Mesenchymal stem cell (in vitro differentiated cells and primary cell): ENCODE results near the gene FERD3L.

Experiments
- DNase-seq: peaks from one replicate; pipeline ENCODE4 v3.0.0-alpha.2; 2013
- H2AFZ ChIP-seq: one replicate; pipeline ENCODE4 v1.6.1; 2013; ENCODE audit warnings: low read depth, mild to moderate bottlenecking, control low read depth, inconsistent platforms, low read length, moderate library complexity
- H2AK5ac ChIP-seq: 2 replicates; pipeline ENCODE4 v1.6.1; 2013; ENCODE audit warnings: low read length, moderate library complexity, mild to moderate bottlenecking, inconsistent platforms; ENCODE audit not compliant: severe bottlenecking
- H2BK120ac ChIP-seq: one replicate; pipeline ENCODE4 v1.6.1; 2013; ENCODE audit warnings: low read depth, mild to moderate bottlenecking, inconsistent platforms, low read length, moderate library complexity
- H2BK12ac ChIP-seq, 2 experiments: one replicate each; pipeline ENCODE4 v1.6.1; 2013; ENCODE audit warnings: inconsistent platforms in 2 of 2, low read length in 2 of 2, mild to moderate bottlenecking in 2 of 2, moderate library complexity in 2 of 2, control low read depth in 1 of 2
- H2BK15ac ChIP-seq: one replicate; pipeline ENCODE4 v1.6.1; 2013; ENCODE audit warnings: mild to moderate bottlenecking, low read depth, inconsistent platforms; ENCODE audit not compliant: poor library complexity, severe bottlenecking
- H2BK5ac ChIP-seq: 2 replicates; pipeline ENCODE4 v1.6.1; 2013; ENCODE audit warnings: low read depth, mild to moderate bottlenecking, low read length, control low read depth, inconsistent platforms; ENCODE audit not compliant: poor library complexity, severe bottlenecking
- H3K14ac ChIP-seq, 2 experiments: one replicate each; pipeline ENCODE4 v1.6.1; 2013; ENCODE audit warnings: inconsistent platforms in 2 of 2, low read length in 2 of 2, control low read depth in 1 of 2, mild to moderate bottlenecking in 1 of 2, moderate library complexity in 1 of 2
- H3K18ac ChIP-seq, 2 experiments: one replicate each; pipeline ENCODE4 v1.6.1; 2013; ENCODE audit warnings: inconsistent platforms in 2 of 2, low read length in 2 of 2, control low read depth in 1 of 2, low read depth in 1 of 2, mild to moderate bottlenecking in 1 of 2
- H3K23ac ChIP-seq, 2 experiments: one replicate each; pipeline ENCODE4 v1.6.1; 2013; ENCODE audit warnings: inconsistent platforms in 2 of 2, low read length in 2 of 2, mild to moderate bottlenecking in 2 of 2, moderate library complexity in 2 of 2, control low read depth in 1 of 2
- H3K27ac ChIP-seq: 2 replicates; pipeline ENCODE4 v1.5.1; 2013; ENCODE audit warnings: mild to moderate bottlenecking, moderate library complexity, low read length, control low read depth, inconsistent platforms; ENCODE audit not compliant: poor library complexity, severe bottlenecking
- H3K27me3 ChIP-seq, 2 experiments: 2 replicates each; pipeline versions ENCODE4 v1.6.1 to v1.7.0; 2013; ENCODE audit warnings: low read length in 2 of 2, mild to moderate bottlenecking in 2 of 2, moderate library complexity in 2 of 2, control low read depth in 1 of 2, inconsistent platforms in 1 of 2; ENCODE audit not compliant: control insufficient read depth in 1 of 2, insufficient read depth in 1 of 2
- H3K36me3 ChIP-seq, 2 experiments: 2 replicates each; pipeline versions ENCODE4 v1.6.1 to v1.7.0; 2013; ENCODE audit warnings: low read length in 2 of 2, control low read depth in 1 of 2, inconsistent platforms in 1 of 2, low read depth in 1 of 2, mild to moderate bottlenecking in 1 of 2; ENCODE audit not compliant: insufficient read depth in 2 of 2, control insufficient read depth in 1 of 2
- H3K4ac ChIP-seq, 2 experiments: one replicate each; pipeline ENCODE4 v1.6.1; 2013; ENCODE audit warnings: inconsistent platforms in 2 of 2, low read length in 2 of 2, mild to moderate bottlenecking in 2 of 2, moderate library complexity in 2 of 2, control low read depth in 1 of 2, low read depth in 1 of 2
- H3K4me1 ChIP-seq: 2 replicates; pipeline ENCODE4 v1.6.1; 2013; ENCODE audit warnings: low read depth, low read length, control low read depth; ENCODE audit not compliant: control insufficient read depth, insufficient read depth
- H3K4me2 ChIP-seq: 2 replicates; pipeline ENCODE4 v1.6.1; 2013; ENCODE audit warnings: low read length, mild to moderate bottlenecking, inconsistent platforms; ENCODE audit not compliant: poor library complexity, severe bottlenecking
- H3K4me3 ChIP-seq, 2 experiments: 2 replicates each; pipeline versions ENCODE4 v1.5.1 to v1.7.0; 2013; ENCODE audit warnings: low read length in 2 of 2, mild to moderate bottlenecking in 2 of 2, control low read depth in 1 of 2, low read depth in 1 of 2; ENCODE audit not compliant: insufficient read depth in 1 of 2
- H3K79me1 ChIP-seq: replicated peaks from 2 replicates; pipeline ENCODE4 v1.6.1; 2013; ENCODE audit warnings: mild to moderate bottlenecking, control low read depth, low read length, inconsistent platforms; ENCODE audit not compliant: poor library complexity, severe bottlenecking
- H3K9ac ChIP-seq: 2 replicates; pipeline ENCODE4 v1.7.0; 2013; ENCODE audit warnings: mild to moderate bottlenecking, low read length, moderate library complexity
- H3K9me3 ChIP-seq: 2 replicates; pipeline ENCODE4 v1.7.0; 2013; ENCODE audit warnings: mild to moderate bottlenecking, low read length; ENCODE audit not compliant: control insufficient read depth
- H4K8ac ChIP-seq: one replicate; pipeline ENCODE4 v1.6.1; 2013; ENCODE audit warnings: inconsistent platforms, mild to moderate bottlenecking, low read length, moderate library complexity
- H4K91ac ChIP-seq: one replicate; pipeline ENCODE4 v1.6.1; 2013; ENCODE audit warnings: mild to moderate bottlenecking, low read length, inconsistent platforms
- WGBS: methylation state at CpG from one replicate; pipeline ENCODE4 v1.1.7; 2013; ENCODE audit warnings: mixed read lengths; 5-methylcytosine and 5-hydroxymethylcytosine counted together

FERD3L gene

GRCh38 chr7:19145434-19146115 is 354 bp upstream of the FERD3L start:
- peaks cover 14% of the 10 kb centered on the region for H3K4me1 ChIP-seq
- no peak overlapping the region for H3K18ac ChIP-seq
- 4% methylated on average over 19 of the region's 19 CpGs for WGBS
- H2BK120ac ChIP-seq, result no peak overlapping the region
- H3K9ac ChIP-seq, result no peak overlapping the region
- H3K27ac ChIP-seq, result no peak overlapping the region
- H2AFZ ChIP-seq, result no peak overlapping the region
- no peak overlapping the region for H3K14ac ChIP-seq
- H3K23ac ChIP-seq, result no peak overlapping the region
- H4K8ac ChIP-seq, result no peak overlapping the region
- no peak for DNase-seq
- H2BK5ac ChIP-seq, result no peak overlapping the region
- H2BK12ac ChIP-seq, result no peak overlapping the region
- H3K79me1 ChIP-seq, result no peaks in the 10 kb centered on the region
- no peak overlapping the region for H3K4me2 ChIP-seq
- H3K36me3 ChIP-seq, result no peaks in the 10 kb centered on the region
- no peak overlapping the region for H2BK15ac ChIP-seq
- H3K4me3 ChIP-seq, result peak overlapping the region in 1 of 2 experiments; percentile 69
- H3K4ac ChIP-seq, result no peak overlapping the region
- peaks cover 33 to 34% of the 10 kb centered on the region in 2 experiments for H3K27me3 ChIP-seq
- H4K91ac ChIP-seq, result no peak overlapping the region
- peaks cover 5% of the 10 kb centered on the region for H3K9me3 ChIP-seq
- no peak overlapping the region for H2AK5ac ChIP-seq

GRCh38 chr7:19143881-19144574 is 1.2 kb downstream of the FERD3L start:
- no peak overlapping the region for H3K23ac ChIP-seq
- WGBS, result 3% methylated on average over 20 of the region's 30 CpGs
- H3K4ac ChIP-seq, result no peak overlapping the region
- no peak overlapping the region for H4K8ac ChIP-seq
- no peak overlapping the region for H2BK120ac ChIP-seq
- no peak overlapping the region for H2BK5ac ChIP-seq
- no peak overlapping the region for H2AK5ac ChIP-seq
- no peak overlapping the region for H4K91ac ChIP-seq
- H3K9ac ChIP-seq, result peak overlapping the region; percentile 15
- no peak overlapping the region for H3K27ac ChIP-seq
- H3K27me3 ChIP-seq, result peaks cover 33 to 34% of the 10 kb centered on the region in 2 experiments
- no peak overlapping the region for H2BK12ac ChIP-seq
- H3K9me3 ChIP-seq, result peaks cover 5% of the 10 kb centered on the region
- H2BK15ac ChIP-seq, result no peak overlapping the region
- DNase-seq, result no peak
- H3K79me1 ChIP-seq, result no peaks in the 10 kb centered on the region
- H3K4me1 ChIP-seq, result peaks cover 14% of the 10 kb centered on the region
- H3K36me3 ChIP-seq, result no peaks in the 10 kb centered on the region
- H2AFZ ChIP-seq, result no peak overlapping the region
- no peak overlapping the region for H3K14ac ChIP-seq
- H3K18ac ChIP-seq, result no peak overlapping the region
- peak overlapping the region; percentile 9 to 69 for H3K4me3 ChIP-seq
- peak overlapping the region; percentile 25 for H3K4me2 ChIP-seq

- no peak overlapping the region for H3K4me2 ChIP-seq
- no peak overlapping the region for H4K91ac ChIP-seq
- no peak overlapping the region for H3K27ac ChIP-seq
- WGBS, result 93% methylated on average over 4 of the region's 4 CpGs
- no peak overlapping the region for H2BK120ac ChIP-seq
- H2AFZ ChIP-seq, result no peak overlapping the region
- no peak for DNase-seq
- H3K4me1 ChIP-seq, result peaks cover 10% of the 10 kb centered on the region
- no peak overlapping the region for H2BK5ac ChIP-seq
- H3K36me3 ChIP-seq, result no peaks in the 10 kb centered on the region
- H2BK15ac ChIP-seq, result no peak overlapping the region
- no peak overlapping the region for H2BK12ac ChIP-seq
- H3K14ac ChIP-seq, result no peak overlapping the region
- no peak overlapping the region for H4K8ac ChIP-seq
- peaks cover 14 to 19% of the 10 kb centered on the region in 2 experiments for H3K27me3 ChIP-seq
- no peaks in the 10 kb centered on the region for H3K79me1 ChIP-seq
- H3K9me3 ChIP-seq, result no peaks in the 10 kb centered on the region
- H2AK5ac ChIP-seq, result no peak overlapping the region
- H3K23ac ChIP-seq, result no peak overlapping the region
- H3K4me3 ChIP-seq, result no peak overlapping the region
- no peak overlapping the region for H3K18ac ChIP-seq
- H3K9ac ChIP-seq, result no peak overlapping the region
- H3K4ac ChIP-seq, result no peak overlapping the region
Measured at GRCh38 chr7:19139706-19140327, 5.4 kb downstream of the FERD3L start.

- Histone ChIP-seq H2AFZ (no peak overlapping the region), H2BK5ac (no peak overlapping the region), H3K4ac (no peak overlapping the region), H3K18ac (no peak overlapping the region), H3K14ac (no peak overlapping the region), H4K8ac (no peak overlapping the region), H3K23ac (no peak overlapping the region), H3K4me1 (no peaks in the 10 kb centered on the region), H2AK5ac (no peak overlapping the region), H3K79me1 (no peaks in the 10 kb centered on the region), H4K91ac (no peak overlapping the region), H3K27ac (no peak overlapping the region), H3K9me3 (no peaks in the 10 kb centered on the region), H2BK120ac (no peak overlapping the region), H2BK12ac (no peak overlapping the region), H2BK15ac (no peak overlapping the region), H3K36me3 (no peaks in the 10 kb centered on the region), H3K4me3 (no peak overlapping the region), H3K4me2 (no peak overlapping the region), H3K27me3 (no peaks in the 10 kb centered on the region), H3K9ac (peak overlapping the region; percentile 30)
- no peak for DNase-seq
- 85% methylated on average over 3 of the region's 4 CpGs for WGBS
Measured at GRCh38 chr7:19133886-19134285, 11.3 kb downstream of the FERD3L start.
